GM12873 (cell line): ENCODE data around the gene SLC12A7.

ENCODE experiments used
- CTCF ChIP-seq: IDR thresholded peaks from 2 replicates; pipeline ENCODE4 v1.5.1; 2012; ENCODE audit warnings: low read depth, mild to moderate bottlenecking, moderate library complexity, low read length, control low read depth; ENCODE audit not compliant: insufficient read depth; ENCODE audit errors: missing control alignments

SLC12A7 gene

GRCh38 chr5:1035421-1036405, 76.2 kb downstream of the SLC12A7 start:
- TF ChIP-seq CTCF = no peak

GRCh38 chr5:1034986-1035385, 76.9 kb downstream of the SLC12A7 start:
- no peak for TF ChIP-seq CTCF

- no peak for TF ChIP-seq CTCF
Observed at GRCh38 chr5:1034421-1034905, 77.4 kb downstream of the SLC12A7 start.

GRCh38 chr5:1033606-1034420, 78.0 kb downstream of the SLC12A7 start:
- TF ChIP-seq CTCF = no peak

GRCh38 chr5:1033178-1033577, 78.7 kb downstream of the SLC12A7 start:
- no peak for TF ChIP-seq CTCF

GRCh38 chr5:1032551-1033027, 79.3 kb downstream of the SLC12A7 start:
- no peak for TF ChIP-seq CTCF

- no peak for TF ChIP-seq CTCF
Observed at GRCh38 chr5:1032011-1032410, 79.9 kb downstream of the SLC12A7 start.
